GM12878 (cell line): Measurements from ENCODE around the gene CCDC134. TPM values are rescaled to one million over a fixed set of nuclear protein-coding genes. Genes with fewer than 3 reads are reported as not detected.

Experiments
- ATAC-seq: fragments of 200-7000 bp; cut with Tn5 transposase; 3 replicates; pipeline ENCODE4 v1.9.1; 2020; ENCODE audit warnings: mild to moderate bottlenecking, moderate library complexity
- BruUV-seq: library from RNA; stranded (reverse); fragments of 400-500 nt; replicated peaks from 2 replicates; lab custom pipeline; 2021; lab: Mats Ljungman, UMichigan
- CTCF ChIA-PET: fragments of 300-600 bp; sonication (Branson Sonifier 250); formaldehyde crosslinking; extraction: SDS; loops from one replicate; lab custom pipeline; 2021; ENCODE audit warnings: inconsistent platforms; lab: Yijun Ruan, JAX
- POLR2A ChIA-PET: fragments of 350-600 bp; formaldehyde crosslinking; extraction: SDS; loops from one replicate; lab custom pipeline; 2021; ENCODE audit warnings: inconsistent platforms; lab: Charles Lee
- RAD21 ChIA-PET: fragments of 300-600 bp; sonication (Branson Sonifier 250); formaldehyde crosslinking; loops from one replicate; lab custom pipeline; 2023; ENCODE audit warnings: antibody characterized with exemption; ENCODE audit not compliant: unreplicated experiment; lab: Charles Lee
- SMC1A ChIA-PET: fragments of 300-600 bp; sonication (Branson Sonifier 250); formaldehyde crosslinking; loops from one replicate; lab custom pipeline; 2023; ENCODE audit not compliant: unreplicated experiment, uncharacterized antibody; lab: Charles Lee
- DNase-seq: peaks from one replicate; pipeline ENCODE4 v3.0.0-alpha.2; 2011; ENCODE audit warnings: low read depth, low spot score
- FAIRE-seq: peaks from 3 replicates; lab custom pipeline; 2011; peaks lifted over from hg19 to GRCh38; lab: Jason Lieb, UNC
- H2AFZ ChIP-seq: 2 replicates; pipeline ENCODE4 v1.6.0; 2011; ENCODE audit warnings: low read depth, low read length, control low read depth; ENCODE audit not compliant: control insufficient read depth
- H3K27ac ChIP-seq: 2 replicates; pipeline ENCODE4 v1.5.1; 2011; ENCODE audit warnings: control low read depth; ENCODE audit not compliant: control insufficient read depth, insufficient read depth
- H3K27me3 ChIP-seq, 2 experiments: replicated peaks in 1 of 2; 2 replicates each; pipeline versions ENCODE4 v1.6.0 to v1.6.1; 2011; ENCODE audit warnings: low read length in 1 of 2; ENCODE audit not compliant: control insufficient read depth in 2 of 2, insufficient read depth in 2 of 2
- H3K36me3 ChIP-seq, 2 experiments: 2 replicates each; pipeline ENCODE4 v1.5.1; 2011; ENCODE audit warnings: low read length in 1 of 2; ENCODE audit not compliant: control insufficient read depth in 2 of 2, insufficient read depth in 2 of 2
- H3K4me1 ChIP-seq: 2 replicates; pipeline ENCODE4 v1.6.1; 2011; ENCODE audit warnings: mild to moderate bottlenecking, low read length, moderate library complexity, mixed read lengths; ENCODE audit not compliant: control insufficient read depth, insufficient read depth
- H3K4me2 ChIP-seq: 2 replicates; pipeline ENCODE4 v1.6.0; 2011; ENCODE audit warnings: control low read depth; ENCODE audit not compliant: control insufficient read depth, insufficient read depth
- H3K4me3 ChIP-seq: fragments of 200-600 bp; sonication (generic); 2 replicates; pipeline ENCODE4 v1.5.1; 2016
- H3K79me2 ChIP-seq: 2 replicates; pipeline ENCODE4 v1.6.0; 2011; ENCODE audit warnings: low read length; ENCODE audit not compliant: control insufficient read depth, insufficient read depth
- H3K9ac ChIP-seq: 2 replicates; pipeline ENCODE4 v1.8.0; 2011; ENCODE audit warnings: low read length, control low read depth, mixed read lengths; ENCODE audit not compliant: control insufficient read depth, insufficient read depth
- H3K9me3 ChIP-seq: replicated peaks from 3 replicates; pipeline ENCODE4 v1.5.1; 2011; ENCODE audit warnings: mild to moderate bottlenecking, low read length; ENCODE audit not compliant: control insufficient read depth, insufficient read depth
- H4K20me1 ChIP-seq: 2 replicates; pipeline ENCODE4 v1.6.0; 2011; ENCODE audit not compliant: control insufficient read depth, insufficient read depth
- CHD1 ChIP-seq: IDR thresholded peaks from 2 replicates; pipeline ENCODE4 v1.6.1; 2012; ENCODE audit warnings: low read depth, low read length, improper control_type of control experiment
- CREM ChIP-seq: IDR thresholded peaks from 2 replicates; pipeline ENCODE4 v1.6.1; 2014; ENCODE audit warnings: antibody characterized with exemption, low read depth
- EED ChIP-seq: sonication (generic); IDR thresholded peaks from 2 replicates; pipeline ENCODE4 v1.6.1; 2016; ENCODE audit warnings: antibody characterized with exemption, low read depth
- FOS ChIP-seq: IDR thresholded peaks from 3 replicates; pipeline ENCODE4 v1.6.1; 2011; ENCODE audit warnings: borderline replicate concordance; ENCODE audit not compliant: insufficient read length; ENCODE audit errors: extremely low read depth
- HDAC2 ChIP-seq: fragments of 200-600 bp; sonication (generic); IDR thresholded peaks from 2 replicates; pipeline ENCODE4 v1.6.1; 2017
- JUNB ChIP-seq: IDR thresholded peaks from 2 replicates; pipeline ENCODE4 v1.6.1; 2016; ENCODE audit warnings: antibody characterized with exemption, mild to moderate bottlenecking
- JUND ChIP-seq: IDR thresholded peaks from 2 replicates; pipeline ENCODE4 v1.6.1; 2012; ENCODE audit warnings: low read depth, mild to moderate bottlenecking, low read length, improper control_type of control experiment, moderate library complexity
- MEF2A ChIP-seq: IDR thresholded peaks from 2 replicates; pipeline ENCODE4 v1.6.1; 2011; ENCODE audit warnings: low read depth, mild to moderate bottlenecking, low read length, moderate library complexity; ENCODE audit not compliant: insufficient read depth
- MXI1 ChIP-seq: fragments of 150-350 bp; IDR thresholded peaks from 2 replicates; pipeline ENCODE4 v1.6.1; 2011; ENCODE audit warnings: low read depth, mild to moderate bottlenecking, inconsistent platforms, low read length, improper control_type of control experiment
- NFIC ChIP-seq: IDR thresholded peaks from 2 replicates; pipeline ENCODE4 v1.6.1; 2012; ENCODE audit warnings: low read depth, mild to moderate bottlenecking, inconsistent platforms, low read length, moderate library complexity
- NFYA ChIP-seq: IDR thresholded peaks from 2 replicates; pipeline ENCODE4 v1.6.1; 2011; ENCODE audit warnings: low read depth, mild to moderate bottlenecking, low read length, improper control_type of control experiment, borderline replicate concordance
- PML ChIP-seq: IDR thresholded peaks from 2 replicates; pipeline ENCODE4 v1.6.1; 2012; ENCODE audit warnings: low read length, inconsistent platforms
- POLR2A ChIP-seq: IDR thresholded peaks from 2 replicates; pipeline ENCODE4 v1.6.1; 2011; ENCODE audit warnings: low read depth, mild to moderate bottlenecking, low read length
- STAT1 ChIP-seq: fragments of 450-650 bp; conservative IDR thresholded peaks from 2 replicates; pipeline ENCODE4 v1.6.1; 2014; ENCODE audit warnings: antibody characterized with exemption, mild to moderate bottlenecking
- YBX1 ChIP-seq: fragments of 450-650 bp; IDR thresholded peaks from 2 replicates; pipeline ENCODE4 v1.6.1; 2016; ENCODE audit warnings: antibody characterized with exemption
- ZNF24 ChIP-seq: fragments of 450-650 bp; IDR thresholded peaks from 2 replicates; pipeline ENCODE4 v1.6.1; 2017; ENCODE audit warnings: antibody characterized with exemption, mild to moderate bottlenecking
- WGBS: methylation state at CpG from one replicate; pipeline ENCODE4 v1.1.6; 2016; ENCODE audit warnings: low lambda C conversion rate; ENCODE audit not compliant: insufficient replicate concordance, insufficient coverage; ENCODE audit errors: missing lambda C conversion rate; 5-methylcytosine and 5-hydroxymethylcytosine counted together
- in situ Hi-C: fragments of 300-500 bp; cut with MboI; formaldehyde crosslinking; loops from 9 replicates; pipeline ENCODE4 v1.14.3; 2018; ENCODE audit warnings: mixed read lengths
- intact Hi-C: fragments of 100-400 bp; cut with micrococcal nuclease; formaldehyde crosslinking; loops from one replicate; pipeline ENCODE4 v1.14.2; 2022; ENCODE audit not compliant: unreplicated experiment
- polyA plus RNA-seq, 11 experiments: library from polyadenylated mRNA; depleted of rRNA in 4 of 11; unstranded in 6 of 11; stranded (reverse) in 5 of 11; fragments of >200 nt; fragmentation: Nextera tagmentation in 4 of 11; fragmentation: Illumina TruSeq in 1 of 11; extraction: Ambion mirVana in 4 of 11; extraction: Trizol in 1 of 11; gene quantifications; 1 replicate in 1 of 11; 2 replicates in 10 of 11; pipeline versions ENCODE4 v1.2.1 to v1.2.3, GENCODE V29; 2011 to 2016; ENCODE audit warnings: inconsistent platforms in 2 of 11, missing spikeins in 2 of 11, low read depth in 1 of 11
- total RNA-seq, 4 experiments: library from RNA; depleted of rRNA in 3 of 4; stranded (reverse); fragments of >200 nt in 3 of 4; fragmentation: Illumina TruSeq in 1 of 4; extraction: Trizol in 1 of 4; gene quantifications; 2 replicates each; pipeline versions ENCODE4 v1.2.1 to v1.2.3, GENCODE V29; 2013 to 2021
- TF ChIP-seq, protein P1 (sequence below): fragments of 450-650 bp; IDR thresholded peaks from 2 replicates; pipeline ENCODE4 v1.6.1; 2017; ENCODE audit warnings: mild to moderate bottlenecking, moderate library complexity
- TF ChIP-seq, protein P2 (sequence below): fragments of 450-650 bp; IDR thresholded peaks from 2 replicates; pipeline ENCODE4 v1.6.1; 2018; ENCODE audit warnings: borderline replicate concordance, mild to moderate bottlenecking; ENCODE audit not compliant: partially characterized antibody
- TF ChIP-seq, protein P3 (sequence below): fragments of 450-650 bp; IDR thresholded peaks from 2 replicates; pipeline ENCODE4 v1.6.1; 2016; ENCODE audit warnings: mild to moderate bottlenecking

CCDC134 gene
- total and polyA plus RNA-seq, 10 of the 15 experiments (the other 5 are each of a cell fraction or from before 2014, with no cell fraction given) = 0.35 to 19.3 (median 11.8) TPM

DNA sequence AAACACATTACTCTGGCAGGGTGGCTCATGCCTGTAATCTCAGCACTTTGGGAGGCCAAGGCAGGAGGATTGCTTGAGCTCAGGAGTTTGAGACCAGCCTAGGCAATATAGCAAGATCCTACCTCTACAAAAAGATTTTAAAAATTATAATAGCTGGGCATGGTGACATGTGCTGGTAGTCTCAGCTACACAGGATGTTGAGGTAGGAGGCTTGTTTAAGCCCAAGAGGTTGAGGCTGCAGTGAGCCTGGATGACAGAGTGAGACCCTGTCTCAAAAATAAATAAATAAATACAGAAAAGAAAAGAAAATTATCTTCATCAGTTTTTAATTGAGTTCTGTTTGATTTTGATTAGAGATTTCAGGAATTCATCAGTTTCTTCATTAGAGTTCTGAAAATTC lies 5.2 kb downstream of the CCDC134 start (continued):
- TF ChIP-seq HDAC2 (no peak), JUNB (no peak), NFYA (no peak), FOS (no peak), POLR2A (no peak)
- TF ChIP-seq, protein P1, sequence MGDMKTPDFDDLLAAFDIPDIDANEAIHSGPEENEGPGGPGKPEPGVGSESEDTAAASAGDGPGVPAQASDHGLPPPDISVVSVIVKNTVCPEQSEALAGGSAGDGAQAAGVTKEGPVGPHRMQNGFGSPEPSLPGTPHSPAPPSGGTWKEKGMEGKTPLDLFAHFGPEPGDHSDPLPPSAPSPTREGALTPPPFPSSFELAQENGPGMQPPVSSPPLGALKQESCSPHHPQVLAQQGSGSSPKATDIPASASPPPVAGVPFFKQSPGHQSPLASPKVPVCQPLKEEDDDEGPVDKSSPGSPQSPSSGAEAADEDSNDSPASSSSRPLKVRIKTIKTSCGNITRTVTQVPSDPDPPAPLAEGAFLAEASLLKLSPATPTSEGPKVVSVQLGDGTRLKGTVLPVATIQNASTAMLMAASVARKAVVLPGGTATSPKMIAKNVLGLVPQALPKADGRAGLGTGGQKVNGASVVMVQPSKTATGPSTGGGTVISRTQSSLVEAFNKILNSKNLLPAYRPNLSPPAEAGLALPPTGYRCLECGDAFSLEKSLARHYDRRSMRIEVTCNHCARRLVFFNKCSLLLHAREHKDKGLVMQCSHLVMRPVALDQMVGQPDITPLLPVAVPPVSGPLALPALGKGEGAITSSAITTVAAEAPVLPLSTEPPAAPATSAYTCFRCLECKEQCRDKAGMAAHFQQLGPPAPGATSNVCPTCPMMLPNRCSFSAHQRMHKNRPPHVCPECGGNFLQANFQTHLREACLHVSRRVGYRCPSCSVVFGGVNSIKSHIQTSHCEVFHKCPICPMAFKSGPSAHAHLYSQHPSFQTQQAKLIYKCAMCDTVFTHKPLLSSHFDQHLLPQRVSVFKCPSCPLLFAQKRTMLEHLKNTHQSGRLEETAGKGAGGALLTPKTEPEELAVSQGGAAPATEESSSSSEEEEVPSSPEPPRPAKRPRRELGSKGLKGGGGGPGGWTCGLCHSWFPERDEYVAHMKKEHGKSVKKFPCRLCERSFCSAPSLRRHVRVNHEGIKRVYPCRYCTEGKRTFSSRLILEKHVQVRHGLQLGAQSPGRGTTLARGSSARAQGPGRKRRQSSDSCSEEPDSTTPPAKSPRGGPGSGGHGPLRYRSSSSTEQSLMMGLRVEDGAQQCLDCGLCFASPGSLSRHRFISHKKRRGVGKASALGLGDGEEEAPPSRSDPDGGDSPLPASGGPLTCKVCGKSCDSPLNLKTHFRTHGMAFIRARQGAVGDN = no peak

DNA sequence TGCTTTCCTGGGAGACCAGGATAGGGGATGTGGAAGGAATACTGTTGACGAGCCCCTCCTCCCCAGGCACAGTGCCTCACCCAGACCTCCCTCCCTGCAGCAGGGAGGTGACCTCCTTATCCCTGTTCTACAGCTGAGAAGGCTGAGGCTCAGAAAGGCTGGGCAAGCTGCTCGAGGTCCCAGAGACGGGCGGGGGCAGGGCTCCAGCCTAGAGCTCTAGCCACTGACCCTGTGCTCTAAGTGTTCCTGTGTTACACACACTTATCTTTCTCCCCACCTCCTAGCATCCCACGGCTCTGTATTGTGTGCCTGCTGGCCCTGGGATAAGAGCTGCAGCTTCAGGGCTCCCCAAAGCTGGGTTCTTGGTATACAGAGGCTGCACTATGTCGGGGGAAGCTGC lies 7.9 kb downstream of the CCDC134 start:
- no peak for ATAC-seq
- ChIA-PET CTCF (interaction anchor here (0.7 to 1.4 kb wide), 4 partner anchors 54 to 665 kb away, joined by 3 to 4 read pairs (median 3); no protein-coding TSS in a partner anchor), RAD21 (interaction anchor here (0.9 to 1.1 kb wide), 2 partner anchors 27 to 116 kb away, joined by 3 read pairs; no protein-coding TSS in a partner anchor), POLR2A (interaction anchor here (0.5 to 0.8 kb wide), 2 partner anchors 62 to 86 kb away, joined by 3 read pairs; no protein-coding TSS in a partner anchor), SMC1A (no interaction called here)
- Histone ChIP-seq H2AFZ (no peak overlapping the region), H3K27ac (no peak overlapping the region), H3K79me2 (peaks cover 31% of the 10 kb centered on the region), H3K27me3 (no peaks in the 10 kb centered on the region), H3K4me3 (no peak overlapping the region), H3K4me2 (no peak overlapping the region), H3K9ac (no peak overlapping the region), H3K36me3 (peaks cover 0 to 11% of the 10 kb centered on the region in 2 experiments; a peak in 2 of 4 replicates), H4K20me1 (no peaks in the 10 kb centered on the region), H3K9me3 (no peaks in the 10 kb centered on the region), H3K4me1 (peaks cover 13% of the 10 kb centered on the region; the same call in 1 of the 2 replicates)
- intact Hi-C loops = no loop called here
- 98% methylated on average over 6 of the region's 6 CpGs for WGBS
- no TSS peak for BruUV-seq
- in situ Hi-C loops = no loop called here
- no peak for FAIRE-seq
- no peak for DNase-seq
- TF ChIP-seq PML (no peak), MXI1 (no peak), CHD1 (no peak), NFIC (no peak), STAT1 (no peak), JUND (no peak), MEF2A (no peak), ZNF24 (no peak), CREM (no peak), EED (no peak), YBX1 (no peak)
- TF ChIP-seq, protein P2, sequence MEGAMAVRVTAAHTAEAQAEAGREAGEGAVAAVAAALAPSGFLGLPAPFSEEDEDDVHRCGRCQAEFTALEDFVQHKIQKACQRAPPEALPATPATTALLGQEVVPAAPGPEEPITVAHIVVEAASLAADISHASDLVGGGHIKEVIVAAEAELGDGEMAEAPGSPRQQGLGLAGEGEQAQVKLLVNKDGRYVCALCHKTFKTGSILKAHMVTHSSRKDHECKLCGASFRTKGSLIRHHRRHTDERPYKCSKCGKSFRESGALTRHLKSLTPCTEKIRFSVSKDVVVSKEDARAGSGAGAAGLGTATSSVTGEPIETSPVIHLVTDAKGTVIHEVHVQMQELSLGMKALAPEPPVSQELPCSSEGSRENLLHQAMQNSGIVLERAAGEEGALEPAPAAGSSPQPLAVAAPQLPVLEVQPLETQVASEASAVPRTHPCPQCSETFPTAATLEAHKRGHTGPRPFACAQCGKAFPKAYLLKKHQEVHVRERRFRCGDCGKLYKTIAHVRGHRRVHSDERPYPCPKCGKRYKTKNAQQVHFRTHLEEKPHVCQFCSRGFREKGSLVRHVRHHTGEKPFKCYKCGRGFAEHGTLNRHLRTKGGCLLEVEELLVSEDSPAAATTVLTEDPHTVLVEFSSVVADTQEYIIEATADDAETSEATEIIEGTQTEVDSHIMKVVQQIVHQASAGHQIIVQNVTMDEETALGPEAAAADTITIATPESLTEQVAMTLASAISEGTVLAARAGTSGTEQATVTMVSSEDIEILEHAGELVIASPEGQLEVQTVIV = no peak
- TF ChIP-seq, protein P3, sequence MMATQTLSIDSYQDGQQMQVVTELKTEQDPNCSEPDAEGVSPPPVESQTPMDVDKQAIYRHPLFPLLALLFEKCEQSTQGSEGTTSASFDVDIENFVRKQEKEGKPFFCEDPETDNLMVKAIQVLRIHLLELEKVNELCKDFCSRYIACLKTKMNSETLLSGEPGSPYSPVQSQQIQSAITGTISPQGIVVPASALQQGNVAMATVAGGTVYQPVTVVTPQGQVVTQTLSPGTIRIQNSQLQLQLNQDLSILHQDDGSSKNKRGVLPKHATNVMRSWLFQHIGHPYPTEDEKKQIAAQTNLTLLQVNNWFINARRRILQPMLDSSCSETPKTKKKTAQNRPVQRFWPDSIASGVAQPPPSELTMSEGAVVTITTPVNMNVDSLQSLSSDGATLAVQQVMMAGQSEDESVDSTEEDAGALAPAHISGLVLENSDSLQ = no peak
